Measurements from ENCODE around the gene CUL9.

DNA sequence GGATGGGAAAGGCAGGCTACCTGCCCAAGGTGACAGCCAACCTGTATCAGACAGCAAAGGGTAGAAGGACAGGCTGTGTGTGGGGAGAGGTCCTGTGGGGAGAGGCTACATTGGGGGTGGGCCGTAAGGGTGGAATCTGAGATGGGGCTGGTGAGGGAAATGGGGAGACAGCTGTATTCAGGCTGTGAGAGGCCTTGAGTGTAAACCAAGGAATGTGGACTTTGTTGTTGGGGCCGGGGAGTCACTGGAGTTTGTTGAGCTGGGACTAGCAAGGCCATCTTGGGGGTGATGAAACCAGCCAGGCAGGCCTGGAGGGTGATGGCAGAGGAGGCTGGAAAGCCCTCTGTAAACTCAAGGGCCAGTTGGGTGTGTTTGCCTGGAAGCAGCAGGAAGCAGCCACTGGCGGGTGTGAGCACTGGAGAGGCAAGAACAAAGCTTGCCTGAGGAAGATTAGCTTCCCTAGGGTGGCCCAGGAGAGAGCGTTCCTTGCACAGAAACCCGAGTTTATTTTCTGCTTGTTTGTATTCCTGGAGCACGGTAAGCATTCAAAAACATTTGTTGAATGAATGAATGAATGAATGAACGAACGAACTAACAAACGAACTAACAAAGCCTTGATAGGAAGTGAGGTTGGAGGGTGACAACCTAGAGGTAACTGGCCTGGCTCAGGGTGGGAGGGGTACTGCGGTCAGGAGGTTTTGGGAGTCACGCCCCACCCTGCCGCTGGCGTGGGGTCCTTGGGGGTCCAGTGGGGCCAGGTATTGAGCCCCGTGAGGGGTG lies 80.2 kb downstream of the CUL9 start:
- no peak for TF ChIP-seq POLR2A (IDR thresholded peaks at IDR 0.05; ENCODE audit: low read depth, low read length)
- TF ChIP-seq SPI1 (IDR thresholded peaks at IDR 0.05; ENCODE audit: low read depth, low read length) = no peak
- no peak for TF ChIP-seq POU2F2 (IDR thresholded peaks at IDR 0.05; ENCODE audit: low read depth, low read length)
